Osteoblast (primary cell): ENCODE measurements around the gene SERINC3. TPM values are rescaled to one million over a fixed set of nuclear protein-coding genes. Genes with fewer than 3 reads are reported as not detected.

Experiments used
- small RNA-seq: library from RNA; depleted of rRNA; stranded (forward); fragments of <200 nt; gene quantifications from one replicate; pipeline ENCODE3, GENCODE V24; 2012
- total RNA-seq: library from RNA; depleted of rRNA; stranded (reverse); fragments of >200 nt; gene quantifications from 2 replicates; pipeline ENCODE4 v1.2.3, GENCODE V29; 2012

SERINC3 gene
- total RNA-seq, 1 donor = 167 TPM

Small RNAs within 50 kb of the gene (small RNA-seq; reads per million reads assigned to genes)
- not detected for gene RPL37AP1

Other genes with a start within 250 kb of the SERINC3 start
- 7.1 and 7.2 TPM in 2 replicates for gene FITM2, start 210.9 kb downstream of the SERINC3 start, total RNA-seq
- gene R3HDML, start 185.0 kb downstream of the SERINC3 start, total RNA-seq = not detected in 2 replicates
- not detected in 2 replicates for gene HNF4A, start 166.4 kb downstream of the SERINC3 start, total RNA-seq
- gene TTPAL, start 46.2 kb downstream of the SERINC3 start, total RNA-seq = 12.1 and 12.7 TPM in 2 replicates
- 94.6 and 107 TPM in 2 replicates for gene PKIG, start 60.5 kb upstream of the SERINC3 start, total RNA-seq
- gene ADA, start 129.6 kb upstream of the SERINC3 start, total RNA-seq = 15.9 and 37.1 TPM in 2 replicates
- gene CCN5, start 193.3 kb upstream of the SERINC3 start, total RNA-seq = 520 and 687 TPM in 2 replicates
- gene KCNK15, start 223.8 kb upstream of the SERINC3 start, total RNA-seq = 81.3 and 121 TPM in 2 replicates